HG03045 (cell line): ENCODE measurements around the gene INAFM1.

Experiments
- ATAC-seq: cut with Tn5 transposase; IDR thresholded peaks from one replicate; pipeline ENCODE4 v1.9.1; 2021; ENCODE audit warnings: mild to moderate bottlenecking, moderate library complexity; ENCODE audit not compliant: unreplicated experiment

Gene INAFM1

DNA sequence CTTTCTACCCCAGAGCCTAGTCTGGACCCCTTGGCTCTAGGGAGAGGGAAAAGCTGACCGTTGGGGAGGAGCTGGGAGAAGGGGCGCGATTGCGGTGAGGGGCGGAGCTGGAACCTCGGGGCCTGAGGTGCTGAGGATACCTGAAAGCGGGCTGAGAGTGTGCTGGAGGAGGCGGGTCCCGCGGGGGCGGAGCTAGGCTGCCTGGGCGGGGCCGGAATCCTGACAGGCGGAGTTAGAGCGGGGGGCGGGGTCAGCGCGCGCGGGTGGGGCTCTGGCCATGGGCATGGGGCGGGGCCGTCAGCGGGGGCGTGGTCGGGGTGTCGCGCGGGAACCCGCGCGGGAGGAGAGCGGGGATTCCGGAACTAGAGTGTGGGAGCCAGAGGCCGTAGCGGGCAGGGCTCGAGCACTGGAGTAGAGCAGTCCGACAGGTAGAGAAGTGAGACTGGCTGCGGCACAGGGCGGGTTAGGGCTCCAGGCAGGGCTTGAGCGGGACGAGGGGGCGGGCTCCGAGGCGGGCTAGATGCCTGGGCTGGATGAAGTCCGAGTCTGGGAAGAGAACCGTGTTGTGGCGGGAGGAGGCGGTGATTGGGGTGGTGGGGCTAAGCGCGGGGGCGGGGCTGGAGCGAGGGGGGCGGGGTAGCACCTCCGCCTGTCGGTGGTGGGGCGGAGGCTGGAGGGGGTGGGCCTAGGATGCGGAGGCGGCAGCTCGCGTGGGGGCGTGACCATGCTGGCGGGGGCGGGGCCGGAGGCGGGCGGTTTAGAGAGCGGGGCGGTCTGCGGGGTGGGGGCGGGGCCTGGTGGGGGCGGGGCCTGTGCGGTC is at the start of gene INAFM1:
Gene INAFM1 (plus strand): TSS at position 815 of the 820 bp plus-strand sequence. CDS start 35 bp downstream, outside the sequence.
- peak; percentile 49 for ATAC-seq

DNA sequence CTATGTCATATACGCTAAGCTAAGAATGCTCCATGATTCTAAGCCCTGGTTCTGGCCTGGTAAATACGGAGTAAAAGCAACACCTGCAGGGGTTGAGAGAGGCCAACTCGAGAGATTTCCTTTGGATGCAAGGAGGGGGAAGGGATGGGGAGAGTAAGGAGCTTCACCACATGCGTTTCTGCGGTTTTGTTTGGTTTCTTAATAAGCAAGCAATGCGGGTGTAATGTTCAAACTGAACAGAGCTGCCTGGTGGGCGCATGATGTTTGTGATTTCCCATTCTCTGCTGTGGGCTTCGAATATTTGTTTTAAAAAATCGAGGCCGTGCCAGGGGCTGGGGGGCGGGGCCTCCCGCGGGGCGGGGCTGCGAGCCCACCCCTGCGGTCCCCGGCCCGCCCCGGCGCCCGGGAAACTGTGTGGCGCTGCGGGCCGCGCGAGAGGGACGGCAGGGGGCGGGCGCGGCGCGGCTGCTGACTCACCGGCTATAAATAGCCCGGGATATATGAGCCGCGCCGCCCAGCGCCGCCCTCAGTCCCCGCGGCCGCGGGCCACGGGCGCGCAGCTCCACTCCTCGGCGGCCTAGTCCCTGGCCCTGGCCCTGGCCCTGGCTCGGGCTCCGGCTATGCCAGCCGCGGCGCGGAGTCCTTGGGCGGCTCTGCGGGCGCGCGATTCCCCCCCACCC is 48.8 kb upstream of the INAFM1 start:
- peak; percentile 40 for ATAC-seq

- peak; percentile 18 for ATAC-seq
These were observed 48.0 kb upstream of the INAFM1 start for GRCh38 chr19:47226426-47227351.

- ATAC-seq, result no peak
These were observed 47.1 kb upstream of the INAFM1 start for GRCh38 chr19:47227352-47228167.

GRCh38 chr19:47228168-47228936 is 46.3 kb upstream of the INAFM1 start:
- no peak for ATAC-seq

DNA sequence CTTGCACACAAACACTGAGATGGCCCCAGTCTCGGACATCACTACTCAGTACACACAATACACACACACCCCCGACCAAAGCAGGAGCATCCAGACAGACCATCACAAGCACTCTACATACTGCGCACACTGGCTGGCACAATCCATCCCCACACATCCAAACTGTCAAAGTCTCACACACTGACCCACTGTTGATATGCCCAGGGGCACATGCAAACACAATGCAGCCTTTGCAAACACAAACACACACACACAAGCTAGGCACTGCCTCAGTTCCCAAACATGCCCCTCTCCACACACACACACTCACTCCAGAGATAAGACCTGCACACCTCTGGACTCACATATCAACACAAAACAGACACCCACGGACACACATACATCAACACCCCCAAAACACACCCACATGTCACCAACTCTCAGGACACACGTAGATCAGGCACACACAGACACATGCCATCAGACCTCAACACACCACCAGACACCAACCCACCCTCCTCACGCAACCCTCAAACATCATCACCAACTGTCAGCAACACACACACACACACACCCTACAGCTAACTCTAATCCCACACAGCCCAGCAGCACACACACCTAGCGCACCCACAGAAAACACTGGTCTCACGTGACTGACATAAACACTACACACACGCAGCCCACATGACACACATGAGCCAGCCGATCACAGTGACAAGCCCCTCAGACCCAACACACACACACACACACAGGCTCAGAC is 45.6 kb upstream of the INAFM1 start:
- no peak for ATAC-seq

DNA sequence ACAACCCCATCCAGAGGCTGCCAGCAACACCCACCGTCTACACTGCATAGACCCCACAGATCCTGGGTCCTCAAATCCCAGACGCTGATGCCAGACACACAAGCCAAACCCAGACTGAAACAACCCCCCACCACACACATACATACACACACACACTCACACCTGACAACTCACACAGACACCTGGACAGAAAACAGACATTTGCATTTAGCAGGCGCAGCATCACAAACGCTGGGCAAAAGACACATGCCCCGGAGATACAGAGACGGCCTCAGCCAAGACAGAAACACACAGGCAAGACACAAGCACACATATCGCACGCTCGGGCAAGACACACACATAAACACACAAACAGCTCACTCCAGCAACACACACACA is 45.0 kb upstream of the INAFM1 start:
- no peak for ATAC-seq

- peak; percentile 19 for ATAC-seq
These were observed 44.4 kb upstream of the INAFM1 start for GRCh38 chr19:47230054-47230920.

DNA sequence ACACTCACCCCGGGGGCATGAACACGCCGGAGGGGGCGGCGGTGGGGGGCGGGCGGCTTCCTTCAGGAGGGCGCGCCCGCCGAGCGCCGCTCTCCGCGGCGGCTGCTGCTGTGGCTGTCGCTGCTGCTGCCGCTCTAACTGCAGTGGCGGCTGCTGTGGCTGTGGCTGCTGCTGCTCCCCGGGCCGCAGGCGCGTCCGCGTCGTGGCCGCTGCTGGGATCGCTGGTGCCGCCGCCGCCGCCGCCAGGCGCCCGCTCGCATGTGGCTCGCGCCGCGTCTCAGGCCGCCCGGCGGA is 43.8 kb upstream of the INAFM1 start, which contains the start of gene BBC3:
Gene BBC3 (minus strand): TSS at position 279 of the 294 bp plus-strand sequence. CDS start 2,768 bp downstream, outside the sequence.
- no peak for ATAC-seq

GRCh38 chr19:47231215-47232054 is 43.2 kb upstream of the INAFM1 start:
- ATAC-seq, result peak; percentile 21

DNA sequence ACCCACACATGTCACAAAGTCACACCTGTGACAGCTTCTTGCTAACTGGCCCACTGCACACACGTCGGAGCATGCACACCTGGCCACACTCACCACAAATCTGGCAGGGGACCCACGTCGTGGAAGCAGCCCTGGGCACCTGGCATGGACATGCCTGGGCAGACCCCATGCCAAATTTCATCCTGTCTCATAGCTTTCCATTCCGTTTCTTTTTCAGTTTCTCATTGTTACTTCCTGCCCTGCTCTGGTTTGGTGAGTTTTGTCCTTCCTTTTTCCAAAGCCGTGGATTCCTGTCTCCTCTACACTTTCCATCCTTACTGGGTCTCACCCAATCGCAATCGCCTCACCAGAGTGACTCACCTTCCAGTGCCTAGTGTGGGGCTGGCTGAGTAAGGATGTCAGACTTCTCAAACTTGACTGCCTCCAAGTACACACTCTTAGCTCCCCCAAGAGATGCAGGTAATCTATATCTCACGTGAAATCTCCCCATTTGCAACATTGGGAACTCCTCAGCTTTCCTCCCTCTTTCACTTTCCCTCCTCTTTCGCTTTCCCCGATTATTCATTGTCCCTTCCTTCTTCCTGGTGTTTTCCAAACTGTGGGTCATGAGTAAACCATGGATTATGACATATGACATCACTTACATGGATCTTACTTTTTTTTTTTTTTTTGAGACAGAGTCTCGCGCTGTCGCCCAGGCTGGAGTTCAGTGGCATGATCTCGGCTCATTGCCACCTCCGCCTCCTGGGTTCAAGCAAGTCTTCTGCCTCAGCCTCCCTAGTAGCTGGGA is 42.1 kb upstream of the INAFM1 start:
- no peak for ATAC-seq

DNA sequence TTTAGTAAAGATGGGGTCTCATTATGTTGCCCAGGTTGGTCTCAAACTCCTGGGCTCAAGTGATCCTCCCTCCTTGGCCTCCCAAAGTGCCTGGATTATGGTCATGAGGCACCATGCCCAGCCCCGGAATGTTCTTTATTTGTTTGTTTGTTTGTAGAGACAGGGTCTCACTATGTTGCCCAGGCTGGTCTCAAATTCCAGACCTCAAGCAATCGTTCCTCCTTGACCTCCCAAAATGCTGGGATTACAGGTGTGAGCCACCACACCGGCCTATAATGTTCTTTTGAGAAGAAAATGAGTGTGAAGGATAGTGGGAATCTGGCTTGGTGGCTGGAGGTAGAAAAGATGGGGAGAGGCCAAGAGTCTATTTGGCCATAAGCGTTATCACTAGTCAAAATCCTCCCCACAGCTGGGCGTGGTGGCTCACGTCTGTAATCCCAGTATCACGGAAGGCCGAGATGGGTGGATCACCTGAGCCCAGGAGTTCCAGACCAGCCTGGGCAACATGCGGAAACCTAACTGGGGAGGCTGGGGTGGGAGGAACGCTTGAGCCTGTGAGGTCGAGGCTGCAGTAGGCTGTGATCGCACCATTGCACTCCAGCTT is 38.5 kb upstream of the INAFM1 start:
- no peak for ATAC-seq

DNA sequence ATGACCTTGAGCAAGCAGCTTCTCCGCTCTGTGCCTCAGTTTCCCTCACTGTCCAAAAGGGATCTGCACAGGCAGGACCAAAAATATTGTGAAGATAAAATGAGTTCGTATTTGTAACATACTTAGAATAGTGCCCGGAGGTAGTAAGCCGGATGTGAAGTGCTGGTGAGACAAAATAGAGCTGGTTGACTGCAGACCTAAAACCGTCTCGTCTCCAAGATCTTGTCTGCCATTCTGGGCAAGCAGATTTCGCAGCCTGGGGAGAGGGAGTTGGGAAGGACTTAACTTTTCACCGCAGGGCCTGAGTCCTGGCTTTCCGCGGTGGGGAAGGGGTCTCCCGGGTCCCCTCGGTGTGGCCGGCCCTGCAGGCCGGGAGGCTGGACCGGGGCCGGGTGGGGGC is 35.5 kb upstream of the INAFM1 start:
- ATAC-seq, result no peak

GRCh38 chr19:47239610-47240296 is 34.9 kb upstream of the INAFM1 start:
- ATAC-seq, result no peak

DNA sequence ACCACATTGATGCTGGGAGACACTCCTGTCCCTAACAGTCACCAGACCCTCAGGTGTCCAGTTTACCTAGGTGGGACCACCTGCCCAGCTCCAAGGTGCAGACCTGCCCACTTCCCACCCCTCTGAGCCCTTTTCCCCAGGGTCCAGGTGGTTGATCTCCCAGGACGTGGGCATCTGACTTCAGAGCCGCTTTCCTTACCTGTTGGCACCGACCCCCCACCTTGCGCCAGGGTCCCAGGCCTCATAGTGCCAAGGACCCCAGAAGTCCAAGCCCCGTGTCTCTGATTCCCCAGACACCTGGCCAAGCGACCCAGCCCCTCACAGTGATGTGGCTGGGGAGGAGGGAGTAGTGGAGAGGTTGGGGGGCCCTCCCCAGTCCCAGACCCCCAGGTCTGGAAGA is 34.1 kb upstream of the INAFM1 start:
- ATAC-seq, result no peak
